B cell (primary cell): ENCODE results near the gene ACSF2.

Source experiments
- CTCF ChIP-seq: fragments of 200-600 bp; IDR thresholded peaks from one replicate; pipeline ENCODE4 v1.8.0; 2022; ENCODE audit warnings: antibody characterized with exemption, mild to moderate bottlenecking
- EZH2 ChIP-seq: IDR thresholded peaks from 2 replicates; pipeline ENCODE4 v1.6.1; 2012; ENCODE audit warnings: borderline replicate concordance, low read depth, mild to moderate bottlenecking, moderate library complexity, low read length; ENCODE audit not compliant: insufficient read depth, poor library complexity, severe bottlenecking

GRCh38 chr17:50470426-50470825 is 44.4 kb downstream of the ACSF2 start:
- TF ChIP-seq CTCF = no peak
- TF ChIP-seq EZH2 = no peak
